Urinary bladder (tissue), 4 donors: ENCODE measurements around the gene ATXN7L1. TPM values are rescaled to one million over a fixed set of nuclear protein-coding genes. Genes with fewer than 3 reads are reported as not detected.
"Not testable (repeated sequence)": the region's sequence is repeated elsewhere in the genome, so short reads cannot be mapped to it uniquely, and the experiment has no call there.

Experiments
- DNase-seq: peaks from one replicate; pipeline ENCODE4 v3.0.0-alpha.2; 2015; ENCODE audit errors: extremely low spot score
- H3K27ac ChIP-seq: one replicate; pipeline ENCODE4 v1.5.1; 2013; ENCODE audit warnings: low read depth, mild to moderate bottlenecking, moderate library complexity
- H3K36me3 ChIP-seq: one replicate; pipeline ENCODE4 v1.6.1; 2013; ENCODE audit warnings: mild to moderate bottlenecking, moderate library complexity; ENCODE audit not compliant: insufficient read depth
- H3K4me1 ChIP-seq: one replicate; pipeline ENCODE4 v1.6.1; 2013; ENCODE audit warnings: mild to moderate bottlenecking, moderate library complexity; ENCODE audit not compliant: insufficient read depth
- H3K4me3 ChIP-seq: one replicate; pipeline ENCODE4 v1.5.1; 2013; ENCODE audit warnings: low read depth, low read length
- WGBS: extraction: QIAGEN DNeasy Blood & Tissue Kit; methylation state at CpG from one replicate; pipeline ENCODE4 v1.1.7; 2013; 5-methylcytosine and 5-hydroxymethylcytosine counted together
- polyA plus RNA-seq: library from polyadenylated mRNA; stranded (reverse); fragments of 200-250 nt; gene quantifications from one replicate; pipeline ENCODE4 v1.2.3, GENCODE V29; 2013
- total RNA-seq: library from RNA; depleted of rRNA; stranded (reverse); fragments of >200 nt; gene quantifications from one replicate; pipeline ENCODE4 v1.2.3, GENCODE V29; 2014
- donor health status: healthy with polysubstance abuse.
- donor health status: healthy.

Gene ATXN7L1
- total and polyA plus RNA-seq, 2 donors, result 7.1 to 19.3 TPM

- Histone ChIP-seq H3K36me3 (no peaks in the 10 kb centered on the region), H3K27ac (no peak overlapping the region), H3K4me3 (no peak overlapping the region), H3K4me1 (no peaks in the 10 kb centered on the region)
- DNase-seq, result no peak
- WGBS, result 73% methylated on average over 19 of the region's 19 CpGs
Observed at GRCh38 chr7:105602325-105603305, 273.8 kb downstream of the ATXN7L1 start.

GRCh38 chr7:105600720-105601550 lies 275.5 kb downstream of the ATXN7L1 start:
- Histone ChIP-seq H3K4me1 (no peaks in the 10 kb centered on the region), H3K4me3 (no peak overlapping the region), H3K36me3 (no peaks in the 10 kb centered on the region), H3K27ac (no peak overlapping the region)
- WGBS, result 73% methylated on average over 14 of the region's 14 CpGs
- DNase-seq, result no peak

- WGBS, result 82% methylated on average over 3 of the region's 3 CpGs
- Histone ChIP-seq H3K27ac (no peak overlapping the region), H3K4me3 (no peak overlapping the region), H3K36me3 (no peaks in the 10 kb centered on the region), H3K4me1 (no peaks in the 10 kb centered on the region)
- no peak for DNase-seq
Observed at GRCh38 chr7:105599551-105599950, 276.8 kb downstream of the ATXN7L1 start.

- H3K27ac ChIP-seq, DNase-seq, H3K4me1 ChIP-seq, H3K36me3 ChIP-seq, H3K4me3 ChIP-seq: not testable (repeated sequence)
- 83% methylated on average over 8 of the region's 8 CpGs for WGBS
Observed at GRCh38 chr7:105599080-105599479, 277.3 kb downstream of the ATXN7L1 start.

GRCh38 chr7:105596866-105597265 lies 279.5 kb downstream of the ATXN7L1 start:
- Histone ChIP-seq H3K27ac (no peak overlapping the region), H3K4me3 (no peak overlapping the region), H3K36me3 (no peaks in the 10 kb centered on the region), H3K4me1 (no peaks in the 10 kb centered on the region)
- no peak for DNase-seq
- WGBS, result 41% methylated on average over 4 of the region's 4 CpGs

- H3K4me3 ChIP-seq, result no peak overlapping the region
- no peak overlapping the region for H3K27ac ChIP-seq
- 57% methylated on average over 3 of the region's 3 CpGs for WGBS
- H3K4me1 ChIP-seq, result no peaks in the 10 kb centered on the region
- no peak for DNase-seq
- H3K36me3 ChIP-seq, result no peaks in the 10 kb centered on the region
Observed at GRCh38 chr7:105594034-105594433, 282.4 kb downstream of the ATXN7L1 start.

GRCh38 chr7:105591522-105591921 lies 284.9 kb downstream of the ATXN7L1 start:
- no peak for DNase-seq
- Histone ChIP-seq H3K36me3 (no peaks in the 10 kb centered on the region), H3K27ac (no peak overlapping the region), H3K4me1 (no peaks in the 10 kb centered on the region), H3K4me3 (no peak overlapping the region)
- 79% methylated on average over 2 of the region's 2 CpGs for WGBS

GRCh38 chr7:105590793-105591192 lies 285.6 kb downstream of the ATXN7L1 start:
- DNase-seq, result no peak
- Histone ChIP-seq H3K4me3 (no peak overlapping the region), H3K36me3 (no peaks in the 10 kb centered on the region), H3K27ac (no peak overlapping the region), H3K4me1 (no peaks in the 10 kb centered on the region)
- 86% methylated on average over 5 of the region's 5 CpGs for WGBS

GRCh38 chr7:105589356-105590077 lies 286.9 kb downstream of the ATXN7L1 start:
- DNase-seq, result peak; percentile 33
- no peak overlapping the region for H3K4me3 ChIP-seq
- H3K27ac ChIP-seq, result no peak overlapping the region
- no peaks in the 10 kb centered on the region for H3K36me3 ChIP-seq
- WGBS, result 33% methylated on average over 6 of the region's 6 CpGs
- no peaks in the 10 kb centered on the region for H3K4me1 ChIP-seq

- no peak overlapping the region for H3K4me3 ChIP-seq
- 73% methylated on average over 12 of the region's 12 CpGs for WGBS
Observed at GRCh38 chr7:105587909-105588635, 288.3 kb downstream of the ATXN7L1 start.

GRCh38 chr7:105585850-105586500 lies 290.4 kb downstream of the ATXN7L1 start:
- Histone ChIP-seq H3K27ac (no peak overlapping the region), H3K4me1 (no peaks in the 10 kb centered on the region), H3K4me3 (no peak overlapping the region), H3K36me3 (no peaks in the 10 kb centered on the region)
- WGBS, result 91% methylated on average over 2 of the region's 2 CpGs
- DNase-seq, result no peak

More at GRCh38 chr7:105587909-105588635, 288.3 kb downstream of the ATXN7L1 start:
- Histone ChIP-seq H3K4me1 (no peaks in the 10 kb centered on the region), H3K27ac (no peak overlapping the region), H3K36me3 (no peaks in the 10 kb centered on the region)
- DNase-seq, result no peak

GRCh38 chr7:105584165-105584564 lies 292.2 kb downstream of the ATXN7L1 start:
- H3K27ac ChIP-seq, result no peak overlapping the region
- no peak overlapping the region for H3K4me3 ChIP-seq
- 80% methylated on average over 5 of the region's 5 CpGs for WGBS
- H3K36me3 ChIP-seq, result no peaks in the 10 kb centered on the region
- no peak for DNase-seq
- H3K4me1 ChIP-seq, result no peaks in the 10 kb centered on the region
